HS-5 (cell line): Measurements from ENCODE around the gene LETM1.

Source experiments
- DNase-seq: peaks from one replicate; pipeline ENCODE4 v3.0.0-alpha.2; 2012; ENCODE audit warnings: low read depth

LETM1 gene

DNA sequence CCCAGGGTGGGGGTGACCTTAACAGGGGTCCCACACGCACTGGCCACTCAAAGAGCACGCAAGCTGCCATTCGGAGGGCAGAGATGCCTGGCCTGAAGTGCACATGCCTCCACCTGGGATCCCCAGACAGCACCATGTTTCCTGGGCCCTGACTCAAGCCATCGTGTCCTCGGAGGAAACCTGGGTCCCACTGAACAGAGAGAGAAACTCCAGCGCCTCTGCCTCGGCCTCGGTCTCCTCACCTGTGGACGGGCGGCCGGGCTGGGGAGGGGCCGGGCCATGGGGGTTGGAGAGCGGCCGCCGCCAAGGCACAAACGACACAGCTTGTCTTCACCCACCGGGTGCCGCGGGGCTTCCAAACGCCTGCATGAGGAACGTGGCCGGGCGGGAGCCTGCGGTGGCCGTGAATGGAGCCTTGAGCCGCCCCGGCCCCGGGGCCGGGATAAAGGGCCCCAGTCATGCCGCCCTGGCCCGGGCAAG lies 92.8 kb downstream of the LETM1 start:
- DNase-seq, result no peak

DNA sequence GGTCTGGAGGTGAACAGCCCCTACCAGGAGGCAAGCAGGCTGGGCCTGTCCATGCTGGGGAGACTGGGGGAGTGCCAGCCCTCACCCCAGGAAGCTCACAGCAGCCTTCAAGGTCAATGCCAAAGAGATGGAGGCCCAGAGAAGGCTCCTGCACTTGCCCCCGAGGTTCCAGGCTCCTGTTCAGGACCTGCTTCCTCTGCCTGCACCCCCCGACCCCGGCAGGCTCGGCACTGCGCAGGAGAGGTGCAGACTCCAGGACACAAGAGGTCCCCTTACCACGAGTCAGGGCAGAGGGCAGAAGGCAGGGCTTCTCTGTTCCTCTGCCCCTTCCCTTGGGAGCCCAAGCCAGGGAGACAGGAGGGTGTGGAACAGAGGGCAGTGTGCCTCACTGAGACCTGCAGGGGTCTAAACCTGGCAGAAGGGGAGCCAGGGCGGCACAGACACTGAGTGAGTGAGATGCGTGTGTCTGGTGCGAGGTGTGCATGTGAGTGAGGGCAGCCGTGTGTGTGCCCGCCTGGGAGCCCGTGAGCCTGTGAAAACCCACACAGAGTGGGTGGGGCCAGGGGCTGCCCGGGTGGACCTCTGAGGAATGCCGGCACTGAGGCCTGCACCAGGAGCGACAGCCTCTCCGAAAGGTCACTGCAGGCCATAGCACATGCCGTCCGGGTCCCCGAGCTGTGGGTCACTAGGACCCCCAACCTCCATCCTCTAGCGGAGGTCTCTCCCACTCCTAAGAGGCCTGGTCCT lies 93.5 kb downstream of the LETM1 start:
- no peak for DNase-seq
